Measurements from ENCODE around the gene ELAVL1. TPM values are rescaled to one million over a fixed set of nuclear protein-coding genes. Genes with fewer than 3 reads are reported as not detected.

Gene ELAVL1
- total RNA-seq, 1 donor from 2014 or later, result 108 TPM

DNA sequence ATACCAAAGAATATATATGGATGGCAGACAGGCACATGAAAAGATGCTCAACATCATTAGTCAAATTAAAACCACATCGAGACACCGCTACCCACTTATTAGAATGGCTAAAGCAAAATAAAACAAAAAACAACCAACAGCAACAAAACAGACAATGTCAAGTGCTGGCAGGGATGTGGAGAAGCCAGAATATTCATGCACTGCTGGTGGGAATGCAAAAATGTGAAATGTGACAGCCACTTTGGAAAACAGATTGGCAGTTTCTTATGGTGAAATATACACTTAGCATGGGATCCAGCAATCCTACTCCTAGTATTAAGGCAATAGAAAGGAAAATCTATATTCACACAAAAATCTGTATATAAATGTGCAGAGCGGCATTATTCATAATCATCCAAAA lies 8.6 kb downstream of the ELAVL1 start:
- Mint-ChIP-seq H3K36me3 (peaks cover 15% of the 10 kb centered on the region), H3K27me3 (ENCODE audit: insufficient read depth, low read depth) (no peaks in the 10 kb centered on the region), H3K4me1 (peaks cover 25% of the 10 kb centered on the region), H3K27ac (no peak overlapping the region), H3K4me3 (no peak overlapping the region), H3K9me3 (no peaks in the 10 kb centered on the region)
- Histone ChIP-seq H3F3A (ENCODE audit: low read depth) (peaks cover 18% of the 10 kb centered on the region), H4K20me1 (ENCODE audit: low read depth) (peaks cover 100% of the 10 kb centered on the region), H3K9ac (no peak overlapping the region), H3K27ac (no peak overlapping the region), H3K9me3 (ENCODE audit: low read depth) (no peaks in the 10 kb centered on the region), H3K4me1 (peaks cover 10% of the 10 kb centered on the region), H3K4me2 (no peak overlapping the region), H3K27me3 (no peaks in the 10 kb centered on the region), H3K36me3 (no peaks in the 10 kb centered on the region), H3K79me2 (ENCODE audit: low read depth) (peaks cover 100% of the 10 kb centered on the region), H2AFZ (replicated peaks) (no peak overlapping the region), H3K4me3 (no peak overlapping the region)
- no peak for DNase-seq (ENCODE audit: low spot score)
- no peak for TF ChIP-seq EZH2phosphoT487 (IDR thresholded peaks at IDR 0.05)
- TF ChIP-seq, protein P1, sequence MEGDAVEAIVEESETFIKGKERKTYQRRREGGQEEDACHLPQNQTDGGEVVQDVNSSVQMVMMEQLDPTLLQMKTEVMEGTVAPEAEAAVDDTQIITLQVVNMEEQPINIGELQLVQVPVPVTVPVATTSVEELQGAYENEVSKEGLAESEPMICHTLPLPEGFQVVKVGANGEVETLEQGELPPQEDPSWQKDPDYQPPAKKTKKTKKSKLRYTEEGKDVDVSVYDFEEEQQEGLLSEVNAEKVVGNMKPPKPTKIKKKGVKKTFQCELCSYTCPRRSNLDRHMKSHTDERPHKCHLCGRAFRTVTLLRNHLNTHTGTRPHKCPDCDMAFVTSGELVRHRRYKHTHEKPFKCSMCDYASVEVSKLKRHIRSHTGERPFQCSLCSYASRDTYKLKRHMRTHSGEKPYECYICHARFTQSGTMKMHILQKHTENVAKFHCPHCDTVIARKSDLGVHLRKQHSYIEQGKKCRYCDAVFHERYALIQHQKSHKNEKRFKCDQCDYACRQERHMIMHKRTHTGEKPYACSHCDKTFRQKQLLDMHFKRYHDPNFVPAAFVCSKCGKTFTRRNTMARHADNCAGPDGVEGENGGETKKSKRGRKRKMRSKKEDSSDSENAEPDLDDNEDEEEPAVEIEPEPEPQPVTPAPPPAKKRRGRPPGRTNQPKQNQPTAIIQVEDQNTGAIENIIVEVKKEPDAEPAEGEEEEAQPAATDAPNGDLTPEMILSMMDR (IDR thresholded peaks at IDR 0.05), result no peak
- TF ChIP-seq EZH2 (IDR thresholded peaks at IDR 0.05), result no peak

DNA sequence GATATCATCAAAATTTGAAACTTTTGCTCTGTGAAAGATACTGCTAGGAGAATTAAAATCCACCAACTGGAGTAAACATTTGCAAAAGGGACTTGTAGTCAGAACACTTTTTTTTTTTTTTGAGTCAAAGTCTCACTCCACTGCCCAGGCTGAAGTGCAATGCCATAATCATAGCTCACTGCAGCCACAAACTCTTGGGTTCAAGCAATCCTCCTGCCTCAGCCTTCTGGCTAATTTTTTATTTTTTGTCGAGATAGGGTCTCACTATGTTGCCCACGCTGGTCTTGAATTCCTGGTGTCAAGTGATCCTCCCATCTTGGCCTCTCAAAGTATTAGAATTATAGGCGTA lies 9.7 kb downstream of the ELAVL1 start:
- Mint-ChIP-seq H3K36me3 (peaks cover 20% of the 10 kb centered on the region), H3K27ac (no peak overlapping the region), H3K4me3 (no peak overlapping the region), H3K27me3 (ENCODE audit: insufficient read depth, low read depth) (no peaks in the 10 kb centered on the region), H3K4me1 (peaks cover 19% of the 10 kb centered on the region), H3K9me3 (no peaks in the 10 kb centered on the region)
- Histone ChIP-seq H3K4me1 (peaks cover 7% of the 10 kb centered on the region), H3K9me3 (ENCODE audit: low read depth) (no peaks in the 10 kb centered on the region), H3K4me2 (no peak overlapping the region), H2AFZ (replicated peaks) (no peak overlapping the region), H3K4me3 (no peak overlapping the region), H4K20me1 (ENCODE audit: low read depth) (peaks cover 100% of the 10 kb centered on the region), H3K9ac (no peak overlapping the region), H3K79me2 (ENCODE audit: low read depth) (peaks cover 100% of the 10 kb centered on the region), H3K36me3 (peaks cover 3% of the 10 kb centered on the region), H3F3A (ENCODE audit: low read depth) (peaks cover 11% of the 10 kb centered on the region), H3K27me3 (no peaks in the 10 kb centered on the region), H3K27ac (no peak overlapping the region)
- no peak for DNase-seq (ENCODE audit: low spot score)
- TF ChIP-seq, protein P1 (IDR thresholded peaks at IDR 0.05), result no peak
- TF ChIP-seq EZH2 (IDR thresholded peaks at IDR 0.05) (no peak), EZH2phosphoT487 (IDR thresholded peaks at IDR 0.05) (no peak)

DNA sequence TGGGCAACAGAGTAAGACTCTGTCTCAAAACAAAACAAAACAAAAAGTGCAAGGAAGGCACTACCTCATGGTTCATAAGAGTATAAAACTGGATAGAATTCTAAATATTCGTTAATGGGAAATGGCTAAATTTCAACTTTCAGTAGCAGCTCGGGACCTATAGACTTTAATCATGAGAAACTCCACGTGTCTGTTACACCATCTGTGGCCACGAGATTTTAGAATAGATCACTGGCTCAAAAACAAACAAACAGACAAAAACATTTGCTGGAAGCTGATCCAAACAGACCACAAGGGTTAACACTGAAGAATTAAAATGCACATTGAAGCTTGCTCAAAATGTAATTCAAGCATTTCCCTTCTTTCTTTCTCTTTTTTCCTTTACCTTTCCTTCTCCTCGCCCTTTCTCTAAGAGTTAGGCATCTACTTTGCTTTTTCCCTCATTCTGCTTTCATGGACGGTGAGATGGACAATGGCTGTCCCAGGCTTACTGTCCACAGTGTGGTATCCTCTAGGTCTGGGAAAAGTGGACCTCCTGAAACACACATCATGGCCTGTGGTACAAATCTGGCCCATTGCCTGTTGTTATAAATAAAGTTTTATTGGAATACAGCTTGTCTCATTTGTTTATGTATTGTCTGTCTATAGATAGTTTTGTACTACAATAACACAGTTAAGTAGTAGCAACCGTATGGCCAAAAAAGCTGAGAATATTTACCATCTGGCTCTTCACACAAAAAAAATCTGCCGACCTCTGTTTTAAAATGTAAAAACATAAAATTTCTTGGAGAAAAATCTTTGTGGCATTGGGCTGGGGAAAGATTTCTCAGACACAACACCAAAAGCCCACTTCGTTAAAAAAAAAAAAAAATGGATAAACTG lies 10.3 kb downstream of the ELAVL1 start:
- Histone ChIP-seq H3K27ac (no peak overlapping the region), H2AFZ (replicated peaks) (no peak overlapping the region), H3K4me1 (peaks cover 7% of the 10 kb centered on the region), H3K4me3 (no peak overlapping the region), H4K20me1 (ENCODE audit: low read depth) (peaks cover 100% of the 10 kb centered on the region), H3K9ac (no peak overlapping the region), H3K27me3 (no peaks in the 10 kb centered on the region), H3F3A (ENCODE audit: low read depth) (peaks cover 11% of the 10 kb centered on the region), H3K9me3 (ENCODE audit: low read depth) (no peaks in the 10 kb centered on the region), H3K36me3 (peaks cover 3% of the 10 kb centered on the region), H3K4me2 (no peak overlapping the region), H3K79me2 (ENCODE audit: low read depth) (peaks cover 100% of the 10 kb centered on the region)
- TF ChIP-seq, protein P1 (IDR thresholded peaks at IDR 0.05), result no peak
- TF ChIP-seq EZH2 (IDR thresholded peaks at IDR 0.05) (no peak), EZH2phosphoT487 (IDR thresholded peaks at IDR 0.05) (no peak)
- Mint-ChIP-seq H3K4me1 (peaks cover 19% of the 10 kb centered on the region), H3K27me3 (ENCODE audit: insufficient read depth, low read depth) (no peaks in the 10 kb centered on the region), H3K9me3 (no peaks in the 10 kb centered on the region), H3K4me3 (no peak overlapping the region), H3K27ac (no peak overlapping the region), H3K36me3 (peaks cover 20% of the 10 kb centered on the region)
- no peak for DNase-seq (ENCODE audit: low spot score)

Data from neural progenitor cell (in vitro differentiated cells).